ENCODE results near the gene PTTG1IP2.

The PTTG1IP2 gene

DNA sequence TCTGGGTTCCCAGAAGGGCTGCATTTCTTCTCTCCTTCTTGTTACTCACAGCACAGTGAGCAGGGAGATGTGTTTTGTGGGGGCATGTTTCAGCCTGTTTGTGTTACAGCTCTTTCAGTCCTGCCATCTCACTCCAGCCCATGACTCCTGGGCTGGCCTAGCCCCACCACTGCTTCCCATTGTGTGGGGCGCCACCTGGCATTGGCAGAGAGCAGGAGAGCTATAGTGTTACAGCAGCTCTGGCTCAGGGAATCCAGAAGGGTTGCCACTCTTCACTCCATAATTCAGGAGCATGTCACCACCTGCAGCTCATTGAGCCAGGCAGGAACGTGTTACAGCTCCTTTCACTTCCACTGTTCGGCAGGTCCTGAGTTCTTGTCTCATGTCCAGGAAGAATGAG, 36.2 kb upstream of the PTTG1IP2 start:
- Histone ChIP-seq H3K9me3 (no peaks in the 10 kb centered on the region), H3K4me3 (ENCODE audit: low read depth, low read length) (no peak overlapping the region)

DNA sequence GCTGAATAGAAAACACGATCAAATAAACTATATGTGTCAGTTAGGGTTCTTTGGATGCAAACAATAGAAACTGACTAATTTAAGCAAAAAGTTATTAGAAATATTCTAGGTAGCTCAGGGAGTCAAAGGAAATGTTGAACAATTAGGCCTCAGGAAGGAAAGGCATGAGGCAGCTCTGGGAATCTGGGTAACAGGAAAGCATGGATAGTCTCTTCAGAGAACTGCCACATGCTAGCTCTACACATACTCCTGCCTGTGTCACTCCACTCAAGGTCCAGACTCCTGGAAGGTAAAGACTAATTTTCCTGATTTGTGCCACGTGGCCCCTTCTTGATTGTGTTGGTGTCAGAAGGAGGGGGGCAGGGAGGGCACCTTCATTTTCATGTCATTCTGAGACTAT, 23.8 kb upstream of the PTTG1IP2 start:
- H3K4me1 ChIP-seq, result no peaks in the 10 kb centered on the region
- H3K27me3 ChIP-seq, result no peaks in the 10 kb centered on the region
- H3K36me3 ChIP-seq, result no peaks in the 10 kb centered on the region
- DNase-seq, result no peak
- TF ChIP-seq, protein P1, sequence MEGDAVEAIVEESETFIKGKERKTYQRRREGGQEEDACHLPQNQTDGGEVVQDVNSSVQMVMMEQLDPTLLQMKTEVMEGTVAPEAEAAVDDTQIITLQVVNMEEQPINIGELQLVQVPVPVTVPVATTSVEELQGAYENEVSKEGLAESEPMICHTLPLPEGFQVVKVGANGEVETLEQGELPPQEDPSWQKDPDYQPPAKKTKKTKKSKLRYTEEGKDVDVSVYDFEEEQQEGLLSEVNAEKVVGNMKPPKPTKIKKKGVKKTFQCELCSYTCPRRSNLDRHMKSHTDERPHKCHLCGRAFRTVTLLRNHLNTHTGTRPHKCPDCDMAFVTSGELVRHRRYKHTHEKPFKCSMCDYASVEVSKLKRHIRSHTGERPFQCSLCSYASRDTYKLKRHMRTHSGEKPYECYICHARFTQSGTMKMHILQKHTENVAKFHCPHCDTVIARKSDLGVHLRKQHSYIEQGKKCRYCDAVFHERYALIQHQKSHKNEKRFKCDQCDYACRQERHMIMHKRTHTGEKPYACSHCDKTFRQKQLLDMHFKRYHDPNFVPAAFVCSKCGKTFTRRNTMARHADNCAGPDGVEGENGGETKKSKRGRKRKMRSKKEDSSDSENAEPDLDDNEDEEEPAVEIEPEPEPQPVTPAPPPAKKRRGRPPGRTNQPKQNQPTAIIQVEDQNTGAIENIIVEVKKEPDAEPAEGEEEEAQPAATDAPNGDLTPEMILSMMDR (IDR thresholded peaks at IDR 0.05; ENCODE audit: low read depth, low read length), result no peak
- no peaks in the 10 kb centered on the region for H3K9me3 ChIP-seq
- H3K4me3 ChIP-seq (ENCODE audit: low read depth, low read length), result no peak overlapping the region

More for the DNA sequence above, 36.2 kb upstream of the PTTG1IP2 start:
- DNase-seq, result no peak
- H3K4me1 ChIP-seq, result no peaks in the 10 kb centered on the region
- H3K27me3 ChIP-seq, result no peaks in the 10 kb centered on the region
- no peaks in the 10 kb centered on the region for H3K36me3 ChIP-seq
- TF ChIP-seq, protein P1 (IDR thresholded peaks at IDR 0.05; ENCODE audit: low read depth, low read length), result no peak

DNA sequence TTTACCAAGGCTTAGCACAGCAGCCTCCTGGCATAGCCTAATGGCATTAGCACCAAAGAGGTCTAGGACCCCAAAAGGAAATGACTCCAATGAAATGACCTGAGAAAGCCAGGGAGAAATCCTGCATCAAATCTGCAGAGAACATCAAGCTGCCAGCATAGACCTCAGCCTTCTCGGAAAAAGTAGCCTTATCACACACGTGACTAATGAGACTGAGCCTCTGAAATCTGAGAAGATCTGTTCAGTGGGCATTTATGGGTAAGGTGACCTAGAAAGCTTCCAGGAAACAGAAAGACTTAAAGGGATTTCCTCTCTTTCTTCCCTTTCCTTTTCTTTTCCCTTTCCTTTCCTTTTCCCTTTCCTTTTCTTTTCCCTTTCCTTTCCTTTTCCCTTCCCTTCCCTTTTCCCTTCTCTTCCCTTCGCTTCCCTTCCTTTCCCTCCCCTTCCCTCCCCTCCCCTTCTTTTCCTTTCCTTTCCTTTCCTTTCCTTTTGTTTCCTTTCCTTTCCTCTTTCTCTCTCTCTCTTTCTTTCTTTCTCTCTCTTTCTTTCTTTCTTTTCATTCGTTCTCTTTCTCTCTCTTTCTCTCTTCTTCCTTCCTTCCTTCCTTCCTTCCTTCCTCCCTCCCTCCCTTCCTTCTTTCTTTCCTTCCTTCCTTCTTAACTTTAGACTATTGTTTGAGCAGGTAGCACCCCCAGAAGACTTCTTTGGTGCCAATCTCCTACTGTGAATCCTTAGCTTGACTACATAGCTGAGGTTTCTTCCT, 23.1 kb upstream of the PTTG1IP2 start:
- H3K9me3 ChIP-seq, result no peaks in the 10 kb centered on the region
- H3K36me3 ChIP-seq, result no peaks in the 10 kb centered on the region
- no peaks in the 10 kb centered on the region for H3K27me3 ChIP-seq
- DNase-seq, result no peak
- no peaks in the 10 kb centered on the region for H3K4me1 ChIP-seq
- TF ChIP-seq, protein P1 (IDR thresholded peaks at IDR 0.05; ENCODE audit: low read depth, low read length), result no peak
- H3K4me3 ChIP-seq (ENCODE audit: low read depth, low read length), result no peak overlapping the region

DNA sequence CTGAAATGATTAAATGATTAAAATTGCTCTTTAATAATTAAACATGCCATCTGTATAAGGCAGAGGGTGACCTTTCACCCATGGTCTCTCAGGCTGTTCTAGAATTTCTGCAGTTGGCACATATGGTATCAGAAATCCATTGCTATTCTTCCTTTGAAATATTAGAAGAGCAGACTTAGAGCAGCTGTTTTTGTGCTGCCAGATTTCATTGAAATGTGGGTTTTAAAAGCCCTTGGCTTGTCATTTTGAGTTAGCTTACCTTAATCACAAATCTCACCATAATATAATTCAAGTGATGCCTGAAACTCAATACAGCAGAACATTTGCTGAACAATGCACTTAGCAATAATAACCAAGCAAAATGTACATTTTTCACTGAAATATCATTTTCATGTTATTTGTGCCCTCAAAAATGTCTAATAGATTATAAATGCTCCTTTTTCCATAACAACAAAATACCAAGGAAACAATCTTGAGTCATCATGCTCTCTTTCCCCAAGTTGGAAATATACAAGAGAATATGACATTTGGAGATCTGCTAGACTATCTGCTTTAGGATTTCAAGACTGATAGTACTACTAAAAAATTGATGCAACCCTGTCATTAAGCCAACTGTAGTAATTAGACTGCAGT, 16.1 kb upstream of the PTTG1IP2 start:
- TF ChIP-seq, protein P1 (IDR thresholded peaks at IDR 0.05; ENCODE audit: low read depth, low read length), result no peak
- Histone ChIP-seq H3K9me3 (no peaks in the 10 kb centered on the region), H3K27me3 (no peaks in the 10 kb centered on the region), H3K36me3 (no peaks in the 10 kb centered on the region), H3K4me1 (no peaks in the 10 kb centered on the region), H3K4me3 (ENCODE audit: low read depth, low read length) (no peak overlapping the region)
- no peak for DNase-seq

DNA sequence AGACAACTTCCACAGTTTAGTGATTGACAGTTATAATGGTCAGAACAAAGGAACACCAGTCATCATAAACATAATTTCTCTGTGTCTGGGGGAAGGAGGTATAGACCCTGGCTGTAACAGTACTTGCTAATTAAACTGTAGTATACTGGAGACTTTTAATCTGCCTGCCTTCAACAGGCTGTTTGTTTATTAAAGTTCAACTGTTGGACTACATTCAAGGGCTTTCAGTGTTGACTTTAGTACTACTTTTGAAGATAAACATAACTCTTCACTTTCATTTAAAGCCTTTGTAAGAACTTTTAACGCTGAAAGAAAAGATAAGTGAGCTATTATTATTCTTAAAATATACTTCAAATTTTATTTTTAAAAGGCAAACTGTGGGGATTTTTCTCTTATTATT, 15.5 kb upstream of the PTTG1IP2 start:
- Histone ChIP-seq H3K36me3 (no peaks in the 10 kb centered on the region), H3K27me3 (no peaks in the 10 kb centered on the region), H3K4me1 (no peaks in the 10 kb centered on the region), H3K9me3 (no peaks in the 10 kb centered on the region), H3K4me3 (ENCODE audit: low read depth, low read length) (no peak overlapping the region)
- DNase-seq, result no peak
- TF ChIP-seq, protein P1 (IDR thresholded peaks at IDR 0.05; ENCODE audit: low read depth, low read length), result no peak

All from BE2C (cell line).